Activated CD4-positive, alpha-beta T cell treated with anti-CD3 and anti-CD28 coated beads, Interleukin-2, amount 50 U/mL, for 4 hours (primary cell): ENCODE measurements around the gene NRCAM.
"Not testable (repeated sequence)": the region's sequence is repeated elsewhere in the genome, so short reads cannot be mapped to it uniquely, and the experiment has no call there.

ENCODE experiments used
- DNase-seq, 2 experiments: peaks; one replicate each; pipeline ENCODE4 v3.0.0-alpha.2; 2020

NRCAM gene

DNA sequence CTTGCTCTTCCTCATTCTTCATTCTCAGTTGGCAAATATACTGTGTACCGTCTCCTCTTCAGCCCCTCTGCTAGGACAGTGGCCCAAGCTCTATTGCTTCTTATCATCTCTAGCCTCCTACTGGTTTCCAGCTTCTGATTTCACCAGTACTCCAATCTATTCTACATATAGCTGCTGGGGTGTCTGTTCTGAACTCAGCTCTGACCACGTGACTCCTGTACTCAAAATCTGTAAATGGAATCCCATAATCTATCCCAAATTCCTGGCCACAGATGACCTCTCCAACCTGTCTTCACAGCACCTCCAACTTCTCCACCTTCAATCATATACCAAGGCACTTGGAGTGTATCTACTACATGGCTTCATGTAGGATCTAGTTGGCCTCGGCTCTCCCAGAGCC lies 152.9 kb downstream of the NRCAM start:
- no peak for DNase-seq

DNA sequence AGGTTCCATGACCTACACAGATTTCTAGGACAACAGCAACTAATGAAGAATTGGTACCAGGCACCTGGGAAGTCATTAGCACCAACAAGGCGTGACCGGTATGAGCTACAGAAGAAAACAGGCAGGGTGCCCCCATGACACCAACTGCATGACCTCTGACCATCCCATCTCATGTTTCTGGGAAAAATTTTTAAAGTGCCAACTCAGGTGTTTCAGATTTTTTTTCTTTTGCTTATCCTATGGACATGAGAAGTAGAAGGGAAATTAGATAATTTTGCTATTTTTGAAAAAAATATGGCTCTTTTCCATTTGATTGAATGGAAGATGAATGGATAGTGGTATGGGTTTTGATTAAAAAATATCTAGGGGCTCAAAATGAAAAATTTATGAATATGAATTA lies 154.8 kb downstream of the NRCAM start:
- no peak for DNase-seq

DNA sequence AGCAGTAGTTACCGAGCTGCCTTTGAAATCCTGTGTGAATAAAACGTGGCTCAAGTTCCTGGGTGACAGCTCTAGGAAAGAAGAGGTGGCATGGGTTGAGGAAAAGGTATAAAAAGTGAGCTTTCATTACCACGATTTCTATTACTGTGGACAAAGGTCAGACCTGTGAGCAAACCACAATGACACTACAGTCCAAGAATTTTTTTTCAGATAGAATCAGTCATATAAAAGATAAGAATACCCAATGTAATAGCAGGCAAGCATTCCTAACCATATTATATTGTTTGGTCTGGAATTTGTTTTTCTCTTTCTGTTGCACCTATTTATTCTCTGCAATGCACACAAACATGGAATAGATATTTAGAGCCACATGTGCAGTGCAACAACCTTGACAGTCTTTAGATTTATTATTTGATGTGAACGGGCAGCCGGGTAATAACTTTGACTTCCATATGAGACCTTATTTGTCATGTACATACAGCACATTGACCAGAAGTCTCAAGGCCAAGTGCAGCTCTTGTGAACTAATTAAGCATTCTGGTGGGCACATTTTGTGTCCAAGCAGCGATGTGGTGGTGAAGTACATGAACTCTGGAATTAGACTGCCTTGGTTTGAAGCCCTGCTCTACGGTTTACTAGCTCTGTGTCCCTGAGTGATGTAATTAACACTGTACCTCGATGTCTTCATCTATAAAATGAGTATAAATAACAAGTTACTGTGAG lies 156.8 kb downstream of the NRCAM start:
- DNase-seq, result no peak

DNA sequence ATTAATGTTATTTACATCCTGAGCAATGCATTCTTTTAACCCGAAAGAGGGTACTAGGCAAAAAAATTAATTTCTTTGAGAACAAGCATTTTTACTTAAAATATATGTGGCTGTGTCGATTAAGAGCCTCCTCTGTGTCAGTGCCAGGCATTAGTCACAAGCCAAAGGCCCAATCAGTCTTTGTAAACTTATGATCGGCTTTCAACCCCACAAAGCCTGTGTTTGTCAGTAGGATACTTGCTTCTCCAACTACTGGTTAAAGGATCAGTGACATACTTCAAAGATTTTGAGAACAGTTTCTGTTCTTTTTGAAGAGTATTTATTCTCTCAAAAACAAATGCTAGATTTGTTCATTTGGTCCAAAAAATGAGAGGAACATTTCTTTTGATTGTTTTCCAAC lies 159.3 kb downstream of the NRCAM start:
- DNase-seq, result no peak

DNA sequence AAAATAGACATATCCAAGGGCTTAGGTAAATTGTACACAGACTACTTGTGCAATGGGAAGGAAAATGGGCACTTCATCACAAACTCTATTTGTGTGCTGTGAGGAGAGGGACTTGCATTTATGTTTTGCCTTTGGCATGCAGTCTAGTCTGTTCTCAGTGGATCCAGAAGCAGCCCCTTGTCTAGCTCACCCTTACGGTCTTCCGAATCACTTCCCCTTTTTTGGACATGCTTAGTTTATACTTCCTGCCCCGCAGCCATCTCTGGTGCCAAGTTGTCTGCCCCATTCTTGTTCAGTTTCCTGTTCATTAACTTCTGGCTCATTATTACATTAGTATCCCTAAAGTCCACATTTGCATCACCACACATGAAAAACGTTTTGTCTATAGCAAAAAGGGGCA lies 161.6 kb downstream of the NRCAM start:
- DNase-seq, result no peak

DNA sequence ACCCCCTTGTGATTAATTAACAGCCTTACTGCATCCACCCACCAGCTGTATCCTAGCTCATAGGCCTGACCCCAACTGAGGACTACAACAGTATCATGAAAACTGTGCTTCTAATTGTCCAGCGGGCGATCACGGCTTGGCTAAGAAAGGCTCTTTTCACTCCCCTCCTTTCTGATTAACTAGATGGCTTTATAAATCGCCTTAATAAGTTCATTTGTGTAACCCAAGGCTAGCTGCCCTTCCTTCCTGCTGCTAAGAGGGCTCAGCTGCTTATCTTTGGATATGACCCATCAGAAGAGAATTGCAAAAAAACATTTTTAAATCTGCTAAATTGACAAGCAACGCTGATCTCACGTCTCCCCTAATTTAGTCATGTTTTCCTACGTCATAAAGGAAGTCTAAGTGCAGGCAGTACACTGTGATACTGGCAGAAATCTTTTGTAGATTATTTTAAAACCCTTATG lies 163.1 kb downstream of the NRCAM start:
- DNase-seq, result no peak

DNA sequence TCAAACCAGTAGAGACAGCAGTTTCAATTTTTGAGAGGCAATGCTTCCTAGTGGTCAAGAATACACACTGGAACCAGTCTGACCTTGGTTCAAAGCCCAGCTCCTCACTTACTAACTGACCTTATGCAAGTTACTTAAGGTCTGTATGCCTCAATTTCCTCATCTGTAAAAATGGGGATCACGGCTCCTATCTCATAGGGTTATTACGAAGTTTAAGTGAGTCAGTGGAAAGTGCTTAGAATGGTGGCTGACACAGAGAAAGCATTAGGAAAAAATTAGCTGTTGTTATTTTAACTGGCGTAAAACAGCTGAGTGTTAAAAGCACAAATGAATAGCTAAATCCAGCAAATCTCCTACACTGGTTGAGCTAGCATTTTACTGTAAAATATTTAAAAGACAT lies 163.7 kb downstream of the NRCAM start:
- DNase-seq, result no peak

DNA sequence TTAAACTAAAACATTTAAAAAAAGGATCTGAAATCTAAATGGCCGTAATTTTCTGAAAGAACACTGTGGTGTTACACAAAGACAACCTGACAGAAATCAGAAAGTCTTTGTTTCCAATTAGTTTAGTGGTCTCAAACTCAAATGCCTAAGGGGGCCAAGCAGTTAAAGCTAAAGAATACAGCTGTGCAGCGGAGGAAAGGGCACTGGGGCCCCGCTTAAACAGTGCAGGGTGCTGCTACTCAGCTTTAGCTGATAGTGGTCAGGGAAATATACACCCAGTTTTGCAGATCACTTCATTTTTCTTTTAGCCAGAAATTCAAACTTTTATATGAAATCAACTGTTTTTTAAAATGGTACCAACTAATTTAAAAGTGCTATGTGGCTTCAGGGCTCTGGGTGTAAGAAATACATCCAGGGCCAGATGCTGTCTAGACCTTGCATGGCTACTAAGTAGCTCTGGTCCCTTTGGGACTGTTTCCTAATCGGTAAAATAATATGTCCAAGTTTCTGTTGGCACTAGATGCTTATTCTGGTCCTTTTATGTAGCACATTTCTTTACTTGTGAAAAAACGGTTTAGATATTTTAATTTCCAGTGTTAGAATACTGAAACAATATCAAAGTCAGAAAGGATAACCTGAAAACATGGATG lies 164.3 kb downstream of the NRCAM start:
- DNase-seq, result no peak

DNA sequence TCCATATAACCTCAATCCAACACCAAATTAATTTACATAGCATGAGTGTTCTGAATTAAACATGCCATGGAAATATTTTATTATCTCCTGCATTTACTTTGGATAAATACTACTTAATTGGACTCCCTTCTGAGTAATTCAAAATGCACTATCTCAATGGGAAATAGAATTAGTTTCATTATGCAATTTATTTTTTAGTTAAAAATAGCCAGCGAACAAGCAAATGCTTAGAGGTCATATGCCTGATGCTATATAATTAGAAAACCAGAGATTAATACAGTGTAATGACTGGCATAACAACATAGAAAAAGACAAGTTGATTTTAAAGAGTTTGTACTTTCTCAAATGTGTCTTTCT lies 165.1 kb downstream of the NRCAM start:
- DNase-seq, result no peak

DNA sequence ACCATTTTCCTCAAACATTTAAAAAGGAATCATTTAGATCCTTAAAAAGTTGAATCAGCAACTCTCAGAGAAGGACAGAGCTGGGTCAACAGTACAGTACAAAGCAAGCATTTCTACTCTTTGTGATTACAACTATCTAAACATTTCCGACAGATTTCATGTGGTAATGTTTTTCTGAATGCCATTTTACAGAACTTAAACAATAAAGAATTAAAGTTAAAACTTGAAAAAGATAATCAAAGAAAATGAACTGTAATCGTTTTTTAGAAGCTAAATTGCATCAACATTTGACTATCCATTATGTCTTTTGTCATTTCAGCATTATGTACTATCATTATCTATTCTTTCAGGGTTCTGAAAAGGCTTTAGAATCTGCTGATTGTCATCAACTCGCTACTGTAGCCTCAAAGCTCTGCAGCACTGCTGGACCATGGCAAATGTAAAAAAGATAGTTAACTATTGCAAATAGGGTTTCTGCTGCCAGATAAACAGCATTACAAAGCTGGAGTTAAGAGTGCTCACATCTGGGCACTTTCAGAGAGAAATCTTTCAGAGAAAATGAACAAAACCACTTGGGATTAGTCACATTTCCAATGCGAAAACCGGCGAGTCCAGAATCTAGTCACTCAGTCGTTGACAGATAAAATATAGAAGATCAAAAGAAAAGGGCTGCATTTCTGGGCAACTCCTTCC lies 165.6 kb downstream of the NRCAM start:
- no peak for DNase-seq

DNA sequence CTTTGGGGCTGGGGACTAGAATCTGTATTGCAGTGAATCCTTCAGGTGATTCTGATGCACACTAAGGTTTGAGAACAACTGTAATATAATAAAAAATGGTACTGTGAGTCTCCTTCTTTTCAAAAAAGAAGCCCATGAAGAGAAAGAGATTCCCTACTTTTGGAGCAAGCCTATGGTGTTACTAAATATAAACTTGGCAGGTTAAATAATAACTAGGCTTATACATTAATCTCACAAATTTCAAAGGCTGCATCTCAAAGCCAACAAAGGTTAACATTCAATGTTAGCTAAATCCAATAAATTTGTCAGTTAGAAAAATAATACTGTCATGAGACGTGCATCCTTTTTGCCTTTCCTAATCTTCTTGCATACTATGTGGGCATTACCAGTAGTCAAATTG lies 166.4 kb downstream of the NRCAM start:
- DNase-seq, result no peak

DNA sequence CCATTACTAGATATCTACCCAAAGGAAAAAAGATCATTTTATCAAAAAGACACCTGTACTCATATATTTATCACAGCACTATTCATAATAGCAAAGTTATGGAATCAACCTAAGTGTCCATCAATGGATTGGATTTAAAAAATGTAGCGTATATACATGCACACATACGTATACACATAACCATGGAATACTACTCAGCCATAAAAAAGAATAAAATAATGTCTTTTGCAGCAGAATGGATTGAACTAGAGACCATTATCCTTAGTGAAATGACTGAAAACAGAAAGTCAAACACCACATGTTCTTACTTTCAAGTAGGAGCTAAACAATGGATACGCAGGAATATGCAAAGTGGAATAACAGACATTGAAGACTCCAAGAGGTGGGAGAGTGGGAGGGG lies 168.4 kb downstream of the NRCAM start:
- DNase-seq, result no peak

DNA sequence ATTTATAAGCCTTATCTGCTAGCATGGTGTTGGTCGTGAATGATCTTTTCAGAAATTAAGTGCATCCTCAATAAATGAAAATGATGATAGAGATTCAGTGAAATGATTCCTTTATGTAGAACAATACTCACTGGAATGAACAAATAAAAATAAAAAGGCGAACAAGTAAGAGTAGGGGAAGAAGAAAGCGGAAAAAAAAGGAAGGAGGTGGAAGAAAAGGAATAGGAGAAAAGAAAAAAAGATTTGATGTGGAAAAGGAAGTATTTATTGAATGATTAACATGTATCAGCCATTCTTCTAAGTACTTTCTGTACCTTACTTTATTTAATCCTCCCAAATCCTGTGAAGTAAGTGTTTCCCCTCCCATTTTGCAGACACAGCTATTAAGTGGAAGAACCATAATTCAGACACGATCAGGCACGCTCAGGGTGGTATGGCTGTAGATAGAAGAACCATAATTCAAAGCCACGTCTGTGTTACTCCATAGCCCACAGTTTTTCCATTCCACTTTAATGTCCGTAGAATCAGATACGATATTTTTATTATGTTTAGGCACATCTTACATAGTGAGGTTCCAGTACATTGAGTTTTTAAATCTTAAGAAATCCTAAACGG lies 169.8 kb downstream of the NRCAM start:
- no peak for DNase-seq

DNA sequence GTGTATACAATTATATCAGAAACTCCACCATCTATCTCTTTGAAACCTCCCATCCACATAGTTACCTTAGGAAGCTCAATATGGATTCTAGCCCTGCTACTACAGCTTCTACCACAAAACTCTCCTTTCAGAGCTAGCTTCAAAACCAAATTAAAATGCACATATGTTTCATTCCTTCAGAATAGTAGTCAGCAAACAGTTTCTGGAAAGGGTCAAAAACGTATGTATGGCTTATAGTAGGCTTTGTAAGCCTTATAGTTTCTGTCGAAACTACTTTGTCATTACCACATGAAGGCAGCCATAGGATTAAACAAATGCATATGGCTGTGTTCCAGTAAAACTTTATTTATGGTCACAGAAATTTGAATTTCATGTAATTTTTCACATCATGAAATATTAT lies 170.5 kb downstream of the NRCAM start:
- no peak for DNase-seq

DNA sequence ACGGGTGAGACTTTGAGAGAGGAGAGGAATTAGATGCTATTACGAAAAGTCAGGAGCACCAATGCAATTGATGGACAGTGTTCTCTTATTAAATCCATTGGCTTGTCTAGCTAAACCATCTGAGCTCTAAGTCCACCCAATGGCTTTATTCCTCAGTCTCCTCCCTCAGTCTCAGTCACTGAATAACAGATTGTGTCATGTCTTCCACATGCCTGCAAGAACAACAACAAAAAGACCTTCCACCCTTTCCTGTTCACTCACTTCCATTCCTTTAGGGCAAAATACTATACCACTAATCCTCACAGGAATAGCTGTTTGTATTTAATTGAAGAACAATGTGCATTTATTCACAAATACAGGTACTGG lies 171.2 kb downstream of the NRCAM start:
- no peak for DNase-seq

DNA sequence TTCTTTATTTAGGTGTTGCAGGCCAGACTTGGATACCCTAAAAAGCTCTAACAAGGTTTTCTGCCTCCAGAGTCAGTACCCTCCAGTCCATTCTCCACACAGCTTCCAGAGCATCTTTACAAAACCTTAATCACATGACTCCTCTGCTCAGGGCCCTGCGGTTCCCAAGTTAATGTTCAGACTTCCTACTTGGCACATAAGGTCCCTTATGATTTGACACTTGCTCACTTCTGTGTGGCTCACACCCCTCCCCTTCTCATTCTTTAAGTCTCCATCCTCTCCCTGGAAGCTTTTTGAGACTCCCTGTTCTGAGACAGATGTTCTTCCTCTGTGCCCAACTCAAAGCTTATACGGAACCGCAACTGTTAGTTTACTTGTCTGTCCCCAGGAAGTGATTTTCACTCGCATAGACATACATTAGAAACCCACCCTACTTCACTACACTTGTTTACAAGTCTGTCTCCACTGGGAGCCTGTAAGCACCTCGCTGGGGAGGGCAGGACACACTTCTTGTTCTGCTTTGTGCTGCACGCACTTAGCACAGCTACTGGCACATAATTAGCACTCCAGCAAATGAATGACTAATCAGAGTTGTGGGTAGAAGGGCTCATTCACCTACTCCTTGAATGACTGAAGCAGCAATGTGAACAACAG lies 171.8 kb downstream of the NRCAM start:
- DNase-seq, result no peak

DNA sequence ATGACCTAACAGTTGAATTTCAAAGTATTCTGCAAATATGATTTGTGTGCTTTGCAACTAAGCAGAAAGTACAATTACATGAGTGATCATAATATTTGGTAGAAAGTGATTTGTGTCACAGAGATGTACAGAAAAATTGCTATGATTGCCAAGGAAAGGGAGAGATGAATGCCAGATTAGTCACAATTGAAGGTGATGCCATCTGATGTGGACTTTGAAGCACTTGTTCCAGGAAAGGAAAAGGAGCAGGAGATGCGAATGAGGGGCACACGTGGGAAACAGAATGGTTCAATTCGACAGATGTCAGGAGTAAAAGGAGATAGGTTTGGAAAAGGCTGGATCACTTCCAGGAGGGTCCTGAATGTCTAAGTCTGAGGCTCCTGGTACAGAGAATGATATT lies 173.0 kb downstream of the NRCAM start:
- no peak for DNase-seq

DNA sequence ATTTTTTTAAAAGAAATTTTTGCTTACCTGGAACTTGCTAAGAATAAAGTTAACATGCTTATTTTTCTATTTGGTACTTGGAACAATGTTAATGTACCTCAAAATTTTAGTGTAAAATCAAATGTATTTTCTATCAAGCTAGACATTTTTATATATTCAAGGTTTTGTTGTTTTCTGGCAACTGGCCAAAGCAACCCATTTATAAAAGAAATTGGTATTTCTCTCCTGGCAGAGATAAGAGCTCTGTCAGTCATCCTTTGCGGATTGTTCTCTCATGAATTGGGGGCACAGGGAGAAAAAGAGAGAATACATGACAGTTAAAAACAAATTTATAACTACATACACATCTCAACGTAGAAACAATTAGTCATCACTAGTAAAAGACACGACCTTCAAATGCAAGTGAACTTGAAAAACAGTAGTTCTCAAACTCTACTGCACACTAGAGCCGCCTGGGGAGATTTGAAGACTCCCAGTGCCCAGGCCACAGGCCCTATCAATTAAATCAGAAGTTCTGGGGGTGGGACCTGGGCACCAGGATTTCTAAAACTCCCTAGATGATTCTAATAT lies 173.7 kb downstream of the NRCAM start:
- no peak for DNase-seq

DNA sequence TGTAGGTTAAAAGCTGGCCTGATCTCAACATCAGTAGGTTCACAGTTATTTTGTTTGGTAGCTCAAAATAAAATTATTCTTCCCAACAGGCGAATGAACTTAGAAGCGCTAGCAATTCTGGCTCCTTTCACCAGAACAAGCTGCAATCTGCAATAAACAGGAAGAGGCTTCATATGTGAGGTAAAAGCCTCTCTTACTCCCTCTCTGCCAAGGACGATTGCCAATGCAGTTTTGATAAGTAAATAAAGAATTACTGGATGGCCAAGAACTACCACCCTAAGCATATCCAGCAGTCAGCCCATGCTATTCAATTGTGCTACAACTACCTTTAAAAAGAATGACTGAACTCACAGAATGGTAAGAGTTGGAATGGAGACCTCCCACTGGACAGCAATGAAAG lies 176.1 kb downstream of the NRCAM start:
- DNase-seq, result no peak

DNA sequence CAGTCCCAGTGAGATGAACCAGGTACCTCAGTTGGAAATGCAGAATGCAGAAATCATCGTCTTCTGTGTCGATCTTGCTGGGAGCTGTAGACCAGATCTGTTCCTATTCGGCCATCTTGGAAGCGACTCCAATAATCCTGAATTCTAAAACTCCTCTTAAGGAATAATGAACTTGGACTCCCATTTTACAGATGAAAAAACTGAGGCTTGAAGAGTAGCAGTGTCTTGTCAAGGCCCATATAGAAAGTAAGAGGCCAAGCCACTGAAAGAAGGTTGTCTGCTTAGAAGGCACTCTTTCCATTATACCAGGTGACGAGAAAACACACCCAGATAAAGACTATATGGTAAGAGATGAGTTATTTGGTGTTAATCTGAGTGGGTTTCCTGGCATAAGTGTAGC lies 177.5 kb downstream of the NRCAM start:
- DNase-seq, result no peak

DNA sequence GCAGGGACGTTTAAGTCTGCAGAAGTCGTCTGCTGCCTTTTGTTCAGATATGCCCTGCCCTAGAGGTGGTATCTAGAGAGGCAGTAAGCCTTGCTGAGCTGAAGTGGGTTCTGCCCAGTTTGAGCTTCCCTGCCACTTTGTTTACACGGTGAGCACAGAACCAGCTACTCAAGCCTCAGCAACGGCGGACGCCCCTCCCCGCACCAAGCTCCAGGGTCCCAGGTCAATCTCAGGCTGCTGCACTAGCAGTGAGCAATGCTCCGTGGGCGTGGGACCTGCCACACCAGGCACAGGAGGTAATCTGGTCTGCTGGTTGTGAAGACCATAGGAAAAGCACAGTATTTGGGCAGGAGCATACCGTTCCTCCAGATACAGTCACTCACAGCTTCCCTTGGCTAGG lies 178.0 kb downstream of the NRCAM start:
- no peak for DNase-seq

DNA sequence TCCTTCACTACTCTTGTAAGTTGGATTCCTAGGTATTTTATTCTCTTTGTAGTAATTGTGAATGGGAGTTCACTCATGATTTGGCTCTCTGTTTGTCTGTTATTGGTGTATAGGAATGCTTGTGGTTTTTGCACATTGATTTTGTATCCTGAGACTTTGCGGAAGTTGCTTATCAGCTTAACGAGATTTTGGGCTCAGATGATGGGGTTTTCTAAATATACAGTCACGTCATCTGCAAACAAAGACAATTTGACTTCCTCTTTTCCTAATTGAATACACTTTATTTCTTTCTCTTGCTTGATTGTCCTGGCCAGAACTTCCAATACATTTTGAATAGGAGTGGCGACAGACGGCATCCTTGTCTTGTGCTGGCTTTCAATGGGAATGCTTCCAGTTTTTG lies 181.8 kb downstream of the NRCAM start:
- DNase-seq, result not testable (repeated sequence)

DNA sequence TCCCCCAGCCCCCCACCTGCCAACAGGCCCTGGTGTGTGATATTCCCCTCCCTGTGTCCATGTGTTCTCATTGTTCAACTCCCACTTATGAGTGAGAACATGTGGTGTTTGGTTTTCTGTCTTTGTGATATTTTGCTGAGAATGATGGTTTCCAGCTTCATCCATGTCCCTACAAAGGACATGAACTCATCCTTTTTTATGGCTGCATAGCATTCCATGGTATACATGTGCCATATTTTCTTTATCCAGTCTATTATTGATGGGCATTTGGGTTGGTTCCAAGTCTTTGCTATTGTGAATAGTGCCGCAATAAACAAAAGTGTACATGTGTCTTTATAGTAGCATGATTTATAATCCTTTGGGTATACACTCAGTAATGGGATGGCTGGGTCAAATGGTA lies 183.3 kb downstream of the NRCAM start:
- not testable (repeated sequence) for DNase-seq
